K562 (cell line): ENCODE measurements around the gene SERINC3. TPM values are rescaled to one million over a fixed set of nuclear protein-coding genes. Genes with fewer than 3 reads are reported as not detected.

Experiments
- ATAC-seq: fragments of 200-7000 bp; cut with Tn5 transposase; 3 replicates; pipeline ENCODE4 v1.9.1; 2020; ENCODE audit warnings: moderate library complexity
- BruUV-seq: library from RNA; stranded (reverse); fragments of 400-500 nt; replicated peaks from 2 replicates; lab custom pipeline; 2021; lab: Mats Ljungman, UMichigan
- CTCF ChIA-PET: fragments of 300-600 bp; formaldehyde crosslinking; extraction: SDS; loops from one replicate; lab custom pipeline; 2021; ENCODE audit warnings: low intra/inter-chr PET ratio; lab: Yijun Ruan, JAX
- POLR2A ChIA-PET: fragments of 300-600, 350-650 bp; sonication (Branson Sonifier 250); formaldehyde crosslinking; extraction: SDS; loops from one replicate; lab custom pipeline; 2021; ENCODE audit warnings: antibody characterized with exemption, inconsistent platforms; lab: Yijun Ruan, JAX
- DNase-seq, 4 experiments: peaks; one replicate each; pipeline versions ENCODE4 v3.0.0 to v3.0.0-alpha.2; 2011 to 2018; ENCODE audit warnings: low spot score in 3 of 4, mixed read lengths in 3 of 4; ENCODE audit errors: extremely low read depth in 1 of 4
- FAIRE-seq: peaks from 2 replicates; lab custom pipeline; 2011; peaks lifted over from hg19 to GRCh38; lab: Jason Lieb, UNC
- H2AFZ ChIP-seq: 2 replicates; pipeline ENCODE4 v1.6.0; 2011; ENCODE audit warnings: low read depth, low read length, control low read depth, inconsistent platforms
- H3K27ac ChIP-seq: fragments of 200-600 bp; 3 replicates; pipeline ENCODE4 v1.8.0; 2011; ENCODE audit warnings: low read depth, mild to moderate bottlenecking, control low read depth, inconsistent platforms, low read length, moderate library complexity, mixed read lengths; ENCODE audit errors: extremely low read depth
- H3K27me3 ChIP-seq, 2 experiments: fragments of 300-600 bp in 1 of 2; 2 replicates in 1 of 2; 3 replicates in 1 of 2; pipeline versions ENCODE4 v1.6.0 to v1.8.0; 2011; ENCODE audit warnings: inconsistent platforms in 2 of 2, low read length in 2 of 2, mild to moderate bottlenecking in 1 of 2, mixed read lengths in 1 of 2, moderate library complexity in 1 of 2; ENCODE audit not compliant: control insufficient read depth in 2 of 2, insufficient read depth in 2 of 2
- H3K36me3 ChIP-seq: fragments of 300-600 bp; 3 replicates; pipeline ENCODE4 v1.8.0; 2011; ENCODE audit warnings: mild to moderate bottlenecking, low read length, inconsistent platforms; ENCODE audit not compliant: control insufficient read depth, insufficient read depth
- H3K4me1 ChIP-seq, 2 experiments: fragments of 200-600 bp in 1 of 2; replicated peaks in 1 of 2; 2 replicates in 1 of 2; 3 replicates in 1 of 2; pipeline versions ENCODE4 v1.5.1 to v1.8.0; 2011; ENCODE audit warnings: inconsistent platforms in 2 of 2, low read length in 2 of 2, mild to moderate bottlenecking in 1 of 2, mixed read lengths in 1 of 2, moderate library complexity in 1 of 2; ENCODE audit not compliant: control insufficient read depth in 2 of 2, insufficient read depth in 2 of 2
- H3K4me2 ChIP-seq: 2 replicates; pipeline ENCODE4 v1.6.1; 2011; ENCODE audit warnings: low read length, control low read depth, inconsistent platforms, mixed read lengths; ENCODE audit not compliant: insufficient read depth
- H3K4me3 ChIP-seq: fragments of 200-600 bp; sonication (generic), shearing (Covaris generic); 2 replicates; pipeline ENCODE4 v1.5.1; 2016; ENCODE audit warnings: control low read depth, inconsistent platforms
- H3K79me2 ChIP-seq: fragments of 200-600 bp; 3 replicates; pipeline ENCODE4 v1.8.0; 2011; ENCODE audit warnings: low read length, inconsistent platforms; ENCODE audit not compliant: control insufficient read depth, insufficient read depth
- H3K9ac ChIP-seq, 2 experiments: 2 replicates each; pipeline versions ENCODE4 v1.6.0 to v1.6.1; 2011; ENCODE audit warnings: low read depth in 2 of 2, low read length in 2 of 2, control low read depth in 1 of 2, inconsistent platforms in 1 of 2, mild to moderate bottlenecking in 1 of 2, mixed read lengths in 1 of 2; ENCODE audit not compliant: insufficient read depth in 1 of 2
- H3K9me1 ChIP-seq: one replicate; pipeline ENCODE4 v1.6.0; 2011; ENCODE audit warnings: inconsistent platforms, mild to moderate bottlenecking, low read length, moderate library complexity; ENCODE audit not compliant: control insufficient read depth, insufficient read depth
- H3K9me3 ChIP-seq: replicated peaks from 2 replicates; pipeline ENCODE4 v1.5.1; 2011; ENCODE audit warnings: low read depth, low read length, inconsistent platforms; ENCODE audit not compliant: control insufficient read depth, insufficient read depth
- H4K20me1 ChIP-seq: replicated peaks from 2 replicates; pipeline ENCODE4 v1.6.1; 2011; ENCODE audit warnings: low read length, inconsistent platforms, mixed read lengths; ENCODE audit not compliant: control insufficient read depth, insufficient read depth
- ADNP ChIP-seq: fragments of 200-800 bp; sonication (Bioruptor generic); IDR thresholded peaks from 2 replicates; pipeline ENCODE4 v1.6.1; 2016; ENCODE audit warnings: missing genetic modification characterization, missing compliant biosample characterization
- ASH1L ChIP-seq: fragments of 450-650 bp; IDR thresholded peaks from 2 replicates; pipeline ENCODE4 v1.6.1; 2018; ENCODE audit warnings: borderline replicate concordance, mild to moderate bottlenecking, low read depth; ENCODE audit not compliant: partially characterized antibody
- CHAMP1 ChIP-seq: fragments of 450-650 bp; IDR thresholded peaks from 2 replicates; pipeline ENCODE4 v1.6.1; 2016; ENCODE audit warnings: mild to moderate bottlenecking
- FOXM1 ChIP-seq, 2 experiments: fragments of 450-650 bp in 1 of 2; sonication (generic) in 1 of 2; formaldehyde crosslinking in 1 of 2; IDR thresholded peaks; 2 replicates each; pipeline versions ENCODE4 v1.6.1 to v1.9.0; 2017 to 2022; ENCODE audit warnings: low read depth in 2 of 2, mild to moderate bottlenecking in 2 of 2, missing genetic modification reagents in 1 of 2, moderate library complexity in 1 of 2
- KAT8 ChIP-seq: fragments of 450-650 bp; IDR thresholded peaks from 2 replicates; pipeline ENCODE4 v1.6.1; 2016; ENCODE audit warnings: low read depth, mild to moderate bottlenecking
- NFXL1 ChIP-seq: fragments of 450-650 bp; formaldehyde crosslinking; IDR thresholded peaks from 2 replicates; pipeline ENCODE4 v1.4.0; 2021; ENCODE audit warnings: mild to moderate bottlenecking
- NR3C1 ChIP-seq: sonication (generic); formaldehyde crosslinking; IDR thresholded peaks from 2 replicates; pipeline ENCODE4 v1.8.1; 2022; ENCODE audit warnings: missing genetic modification reagents
- POLR2B ChIP-seq: fragments of 450-650 bp; IDR thresholded peaks from 2 replicates; pipeline ENCODE4 v1.6.1; 2018; ENCODE audit warnings: low read depth; ENCODE audit not compliant: partially characterized antibody
- POLR3A ChIP-seq: IDR thresholded peaks from 2 replicates; pipeline ENCODE4 v1.6.1; 2011; ENCODE audit warnings: borderline replicate concordance, mild to moderate bottlenecking, moderate library complexity; ENCODE audit not compliant: insufficient read length, insufficient read depth; ENCODE audit errors: extremely low read depth
- RBM25 ChIP-seq: fragments of 200-400 bp; formaldehyde crosslinking; IDR thresholded peaks from 2 replicates; pipeline ENCODE4 v1.6.1; 2018; ENCODE audit warnings: low read length, low read depth, moderate library complexity; ENCODE audit not compliant: severe bottlenecking
- SLC30A9 ChIP-seq: fragments of 250-450 bp; sonication (Bioruptor Pico); IDR thresholded peaks from 2 replicates; pipeline ENCODE4 v1.8.0; 2022; ENCODE audit warnings: mild to moderate bottlenecking, moderate library complexity
- SMAD4 ChIP-seq: fragments of 250-450 bp; sonication (Bioruptor Pico); conservative IDR thresholded peaks from 2 replicates; pipeline ENCODE4 v1.8.0; 2021; ENCODE audit warnings: inconsistent platforms, mild to moderate bottlenecking, moderate library complexity
- SRSF3 ChIP-seq: fragments of 200-400 bp; formaldehyde crosslinking; IDR thresholded peaks from 2 replicates; pipeline ENCODE4 v1.6.1; 2016; ENCODE audit warnings: mild to moderate bottlenecking, low read length, moderate library complexity; ENCODE audit not compliant: insufficient read depth
- TRIM24 ChIP-seq, 2 experiments: fragments of 450-650 bp; IDR thresholded peaks; 2 replicates each; pipeline ENCODE4 v1.6.1; 2016
- ZC3H4 ChIP-seq: sonication (generic); formaldehyde crosslinking; IDR thresholded peaks from 2 replicates; pipeline ENCODE4 v1.9.0; 2021; ENCODE audit warnings: missing genetic modification reagents, borderline replicate concordance
- ZNF561 ChIP-seq: fragments of 450-650 bp; formaldehyde crosslinking; conservative IDR thresholded peaks from 2 replicates; pipeline ENCODE4 v1.4.0; 2020; ENCODE audit warnings: mild to moderate bottlenecking, moderate library complexity
- WGBS: fragments of 100-300 bp; shearing (Covaris generic); methylation state at CpG from one replicate; pipeline ENCODE4 v1.1.6; 2016; ENCODE audit warnings: low coverage, mixed read lengths; ENCODE audit not compliant: insufficient coverage; ENCODE audit errors: missing lambda C conversion rate; 5-methylcytosine and 5-hydroxymethylcytosine counted together
- in situ Hi-C: fragments of 300-500 bp; cut with MboI; formaldehyde crosslinking; loops from 4 replicates; pipeline ENCODE4 v1.15.0; 2018; ENCODE audit warnings: inconsistent platforms, mixed read lengths
- intact Hi-C: fragments of 100-400 bp; cut with micrococcal nuclease; formaldehyde crosslinking; loops from 2 replicates; pipeline ENCODE4 v1.14.2; 2022
- polyA plus RNA-seq, 8 experiments: library from polyadenylated mRNA; depleted of rRNA in 4 of 8; stranded (reverse) in 5 of 8; unstranded in 3 of 8; fragments of >200 nt; fragmentation: Nextera tagmentation in 2 of 8; fragmentation: Illumina TruSeq in 1 of 8; extraction: Ambion mirVana in 2 of 8; extraction: Trizol in 1 of 8; gene quantifications; 2 replicates each; pipeline versions ENCODE4 v1.2.1 to v1.2.3, GENCODE V29; 2011 to 2014; ENCODE audit warnings: inconsistent platforms in 1 of 8, missing spikeins in 1 of 8
- total RNA-seq, 7 experiments: library from RNA; depleted of rRNA in 6 of 7; stranded (reverse); fragments of >200 nt in 6 of 7; fragmentation: Illumina TruSeq in 2 of 7; extraction: Trizol in 2 of 7; gene quantifications; 2 replicates each; pipeline versions ENCODE4 v1.2.1 to v1.2.3, GENCODE V29; 2011 to 2021; ENCODE audit warnings: low replicate concordance in 1 of 7

The SERINC3 gene
- total and polyA plus RNA-seq, 9 of the 15 experiments (the other 6 are each of a cell fraction or from before 2014, with no cell fraction given) = 24.7 to 107 (median 48.8) TPM

GRCh38 chr20:44470327-44470726, 51.5 kb downstream of the SERINC3 start (continued):
- TF ChIP-seq ASH1L = no peak

DNA sequence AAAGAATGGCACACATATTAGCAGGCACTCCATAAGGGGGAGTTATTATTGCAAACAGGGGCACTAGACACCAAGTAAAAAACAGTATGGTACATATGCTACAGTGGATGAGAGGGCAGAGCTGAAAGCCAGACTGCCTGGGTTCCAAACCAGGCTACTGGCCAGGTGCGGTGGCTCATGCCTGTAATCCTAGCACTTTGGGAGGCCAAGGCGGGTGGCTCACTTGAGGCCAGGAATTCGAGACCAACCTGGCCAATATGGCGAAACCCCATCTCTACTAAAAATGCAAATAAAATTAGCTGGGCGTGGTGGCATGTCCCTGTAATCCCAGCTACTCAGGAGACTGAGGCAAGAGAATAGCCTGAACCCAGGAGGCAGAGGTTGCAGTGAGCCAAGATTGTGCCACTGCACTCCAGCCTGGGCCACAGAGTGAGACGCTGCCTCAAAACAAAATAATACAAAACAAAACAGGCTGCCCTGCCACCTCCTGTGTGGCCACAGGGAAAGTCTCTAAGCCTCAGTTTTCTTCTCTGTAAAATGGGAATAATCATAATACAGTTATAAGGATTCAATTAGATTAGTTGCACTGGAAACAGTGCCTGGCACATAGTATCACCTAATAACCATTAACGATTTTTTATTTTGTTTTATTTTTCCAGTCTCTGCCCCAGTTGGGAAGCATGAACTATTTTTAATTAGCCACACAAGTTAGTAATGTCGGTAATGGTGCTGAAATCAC, 53.7 kb downstream of the SERINC3 start:
- Histone ChIP-seq H3K9ac (no peak overlapping the region), H3K36me3 (no peaks in the 10 kb centered on the region), H4K20me1 (no peaks in the 10 kb centered on the region), H2AFZ (no peak overlapping the region), H3K9me3 (no peaks in the 10 kb centered on the region), H3K27me3 (peaks cover 27 to 44% of the 10 kb centered on the region in 2 experiments), H3K4me1 (no peaks in the 10 kb centered on the region), H3K4me3 (no peak overlapping the region), H3K27ac (no peak overlapping the region), H3K4me2 (no peak overlapping the region), H3K9me1 (no peaks in the 10 kb centered on the region), H3K79me2 (no peaks in the 10 kb centered on the region)
- ChIA-PET CTCF (no interaction called here), POLR2A (interaction anchor here (0.6 to 2.5 kb wide), 2 partner anchors 11 to 49 kb away, joined by 3 to 6 read pairs; no protein-coding TSS in a partner anchor)
- 9% methylated on average over 8 of the region's 8 CpGs for WGBS
- ATAC-seq (no peak), DNase-seq (no peak), FAIRE-seq (no peak)
- no TSS peak for BruUV-seq
- TF ChIP-seq ZNF561 (CRISPR knock-in tag) (no peak), NFXL1 (CRISPR knock-in tag) (no peak), KAT8 (no peak), NR3C1 (CRISPR knock-in tag) (no peak), SMAD4 (CRISPR knock-in tag) (no peak), FOXM1 (IDR thresholded peaks at IDR 0.05; ENCODE audit: low read depth) (no peak), FOXM1 (CRISPR knock-in tag; IDR thresholded peaks at IDR 0.05; ENCODE audit: low read depth) (no peak), ZC3H4 (CRISPR knock-in tag) (no peak), RBM25 (peak; percentile 83), TRIM24 (IDR thresholded peaks at IDR 0.05) (no peak), ADNP (tag) (peak; percentile 56; the same call in 1 of the 2 replicates), POLR3A (no peak), SRSF3 (no peak), SLC30A9 (no peak), CHAMP1 (no peak), POLR2B (no peak)
- in situ Hi-C loops (loop anchor here (10.0 kb wide), 1 partner anchor 253 kb away; the partner anchor contains the start of gene OSER1), intact Hi-C loops (loop anchor here (10.0 kb wide), 1 partner anchor 353 kb away; no protein-coding TSS in a partner anchor)
